ENCODE measurements around the gene CCDC82.

CCDC82 gene

DNA sequence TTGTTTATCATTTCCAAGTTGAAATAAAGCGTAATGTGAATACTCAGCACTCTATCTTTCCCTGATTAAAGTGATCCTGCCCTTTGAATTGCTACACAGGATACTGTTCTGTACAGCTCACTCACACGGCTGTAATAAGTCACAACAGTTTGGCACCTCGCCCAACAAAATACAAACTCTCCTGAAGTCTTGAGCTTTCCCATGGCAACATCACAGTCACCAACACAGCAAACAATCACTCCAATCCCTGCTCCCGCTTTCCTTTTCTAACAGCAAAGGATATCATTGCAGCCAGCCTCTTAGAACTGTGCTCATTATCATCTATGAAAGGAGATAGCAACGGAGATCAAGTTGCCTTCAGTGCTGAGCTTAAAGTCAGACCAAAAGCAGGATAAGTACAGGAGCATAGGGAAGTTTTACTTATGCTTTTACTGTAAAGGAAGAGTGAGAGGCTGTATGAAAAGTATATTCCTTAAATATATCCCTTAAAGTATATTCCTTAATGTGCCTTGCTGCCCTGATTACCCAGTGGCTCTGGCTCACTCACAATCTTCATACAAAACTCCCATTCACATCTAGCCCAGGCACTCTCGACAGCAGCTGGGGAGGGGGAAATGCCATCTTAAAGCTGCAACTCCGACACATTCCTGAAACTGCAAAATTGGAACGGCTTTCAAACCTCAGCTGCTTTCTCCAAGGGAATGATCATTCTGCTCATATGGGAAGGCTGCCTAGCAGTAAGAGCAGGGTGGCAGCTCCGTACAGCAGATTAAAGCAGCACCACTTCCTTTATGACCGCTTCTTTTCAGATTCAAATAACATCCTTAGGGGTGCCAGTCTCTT lies 82.6 kb downstream of the CCDC82 start:
- TF ChIP-seq CTCF (conservative IDR thresholded peaks at IDR 0.05; ENCODE audit: control insufficient read depth, insufficient read depth, low read depth, low read length) = no peak
- DNase-seq (ENCODE audit: low read depth) = peak; percentile 100
- H3K4me3 ChIP-seq (ENCODE audit: control insufficient read depth, low read depth, low read length) = peak overlapping the region; percentile 41

- TF ChIP-seq CTCF (conservative IDR thresholded peaks at IDR 0.05; ENCODE audit: control insufficient read depth, insufficient read depth, low read depth, low read length) = no peak
- peak overlapping the region; percentile 24 for H3K4me3 ChIP-seq (ENCODE audit: control insufficient read depth, low read depth, low read length)
- no peak for DNase-seq (ENCODE audit: low read depth)
These were observed 83.1 kb downstream of the CCDC82 start for GRCh38 chr11:96306600-96306932.

DNA sequence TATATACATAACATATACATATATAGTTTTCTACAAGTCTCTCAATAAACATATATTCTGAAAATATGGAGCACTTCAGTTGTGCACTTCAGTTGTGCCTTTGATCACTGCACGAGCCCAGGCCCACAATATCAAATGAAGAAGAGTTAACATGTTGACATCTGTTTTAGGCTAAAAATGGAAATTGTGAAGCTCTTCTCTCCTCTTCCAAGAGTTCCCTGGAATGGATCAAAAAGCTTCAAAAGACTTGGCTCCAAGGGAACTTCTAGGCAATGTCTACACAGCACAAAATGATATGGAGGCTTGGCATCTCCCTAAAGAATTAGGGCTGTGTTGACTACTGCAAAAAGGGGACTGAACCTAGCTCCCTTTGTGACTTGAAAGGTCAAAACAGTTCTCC lies 83.6 kb downstream of the CCDC82 start:
- TF ChIP-seq CTCF (conservative IDR thresholded peaks at IDR 0.05; ENCODE audit: control insufficient read depth, insufficient read depth, low read depth, low read length) = no peak
- H3K4me3 ChIP-seq (ENCODE audit: control insufficient read depth, low read depth, low read length) = no peak overlapping the region
- DNase-seq (ENCODE audit: low read depth) = no peak

- TF ChIP-seq CTCF (conservative IDR thresholded peaks at IDR 0.05; ENCODE audit: control insufficient read depth, insufficient read depth, low read depth, low read length) = no peak
- no peak for DNase-seq (ENCODE audit: low read depth)
- no peak overlapping the region for H3K4me3 ChIP-seq (ENCODE audit: control insufficient read depth, low read depth, low read length)
These were observed 85.7 kb downstream of the CCDC82 start for GRCh38 chr11:96303980-96304379.

- TF ChIP-seq CTCF (conservative IDR thresholded peaks at IDR 0.05; ENCODE audit: control insufficient read depth, insufficient read depth, low read depth, low read length) = no peak
These were observed 86.6 kb downstream of the CCDC82 start for GRCh38 chr11:96303064-96303463.

More at GRCh38 chr11:96303064-96303463, 86.6 kb downstream of the CCDC82 start:
- no peak overlapping the region for H3K4me3 ChIP-seq (ENCODE audit: control insufficient read depth, low read depth, low read length)
- peak; percentile 81 for DNase-seq (ENCODE audit: low read depth)
